ENCODE measurements around the gene ME3. TPM values are rescaled to one million over a fixed set of nuclear protein-coding genes. Genes with fewer than 3 reads are reported as not detected.
A peak's percentile ranks its signal among the peaks of the same experiment; 100 is the strongest.

The ME3 gene
- total and polyA plus RNA-seq, 2 experiments from 2014 or later: 3.5 to 17.2 TPM

DNA sequence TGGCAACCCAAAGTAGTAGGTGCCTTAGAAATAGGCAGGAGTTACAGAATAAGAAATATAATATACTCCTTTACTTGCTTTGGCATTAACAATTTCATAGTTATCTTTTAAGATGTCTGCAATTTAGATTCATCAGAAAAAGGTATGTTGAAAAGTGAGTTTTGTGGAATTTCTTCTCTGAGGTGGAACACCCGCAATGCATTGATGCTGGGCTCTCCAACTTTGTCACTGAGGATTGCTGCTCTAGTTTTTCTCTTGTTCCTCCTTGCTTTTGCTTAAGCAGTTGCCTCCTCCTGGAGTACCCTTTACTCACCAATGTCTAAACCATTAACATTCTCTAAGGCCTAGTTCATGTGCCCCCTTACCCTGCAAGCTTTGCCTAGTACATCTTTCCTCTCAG lies 14.1 kb upstream of the ME3 start:
- H3K27me3 ChIP-seq: no peaks in the 10 kb centered on the region
- DNase-seq (ENCODE audit: low read depth in 1 of 2, low spot score in 1 of 2): no peak
- no peak overlapping the region for H3K27ac ChIP-seq
- TF ChIP-seq, protein P1, sequence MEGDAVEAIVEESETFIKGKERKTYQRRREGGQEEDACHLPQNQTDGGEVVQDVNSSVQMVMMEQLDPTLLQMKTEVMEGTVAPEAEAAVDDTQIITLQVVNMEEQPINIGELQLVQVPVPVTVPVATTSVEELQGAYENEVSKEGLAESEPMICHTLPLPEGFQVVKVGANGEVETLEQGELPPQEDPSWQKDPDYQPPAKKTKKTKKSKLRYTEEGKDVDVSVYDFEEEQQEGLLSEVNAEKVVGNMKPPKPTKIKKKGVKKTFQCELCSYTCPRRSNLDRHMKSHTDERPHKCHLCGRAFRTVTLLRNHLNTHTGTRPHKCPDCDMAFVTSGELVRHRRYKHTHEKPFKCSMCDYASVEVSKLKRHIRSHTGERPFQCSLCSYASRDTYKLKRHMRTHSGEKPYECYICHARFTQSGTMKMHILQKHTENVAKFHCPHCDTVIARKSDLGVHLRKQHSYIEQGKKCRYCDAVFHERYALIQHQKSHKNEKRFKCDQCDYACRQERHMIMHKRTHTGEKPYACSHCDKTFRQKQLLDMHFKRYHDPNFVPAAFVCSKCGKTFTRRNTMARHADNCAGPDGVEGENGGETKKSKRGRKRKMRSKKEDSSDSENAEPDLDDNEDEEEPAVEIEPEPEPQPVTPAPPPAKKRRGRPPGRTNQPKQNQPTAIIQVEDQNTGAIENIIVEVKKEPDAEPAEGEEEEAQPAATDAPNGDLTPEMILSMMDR (IDR thresholded peaks at IDR 0.05; ENCODE audit: low read depth, low read length): no peak
- H3K9me3 ChIP-seq (ENCODE audit: low read depth): no peaks in the 10 kb centered on the region
- H3K36me3 ChIP-seq: no peaks in the 10 kb centered on the region
- H3K4me1 ChIP-seq (ENCODE audit: low read depth): no peaks in the 10 kb centered on the region
- no peak overlapping the region for H3K4me3 ChIP-seq

DNA sequence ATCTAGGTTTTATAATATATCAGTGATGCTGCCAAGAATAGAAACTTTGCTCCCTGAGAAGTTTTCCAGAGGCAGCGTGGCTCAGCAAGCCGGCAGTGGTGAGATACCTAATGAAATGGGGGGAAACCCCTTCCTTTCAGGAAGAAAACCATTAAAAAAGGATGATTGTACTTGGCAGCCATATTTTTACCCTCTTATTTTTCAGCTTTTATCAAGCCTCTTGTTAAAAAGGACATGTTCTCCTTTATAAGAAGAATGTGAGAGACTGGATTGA lies 9.0 kb upstream of the ME3 start:
- no peaks in the 10 kb centered on the region for H3K4me1 ChIP-seq (ENCODE audit: low read depth)
- TF ChIP-seq, protein P1 (IDR thresholded peaks at IDR 0.05; ENCODE audit: low read depth, low read length): no peak
- H3K4me3 ChIP-seq: no peak overlapping the region
- no peaks in the 10 kb centered on the region for H3K9me3 ChIP-seq (ENCODE audit: low read depth)
- no peak overlapping the region for H3K27ac ChIP-seq
- no peaks in the 10 kb centered on the region for H3K36me3 ChIP-seq
- peak in 1 of 2 donors; percentile 31 for DNase-seq (ENCODE audit: low read depth in 1 of 2, low spot score in 1 of 2)
- H3K27me3 ChIP-seq: no peaks in the 10 kb centered on the region

DNA sequence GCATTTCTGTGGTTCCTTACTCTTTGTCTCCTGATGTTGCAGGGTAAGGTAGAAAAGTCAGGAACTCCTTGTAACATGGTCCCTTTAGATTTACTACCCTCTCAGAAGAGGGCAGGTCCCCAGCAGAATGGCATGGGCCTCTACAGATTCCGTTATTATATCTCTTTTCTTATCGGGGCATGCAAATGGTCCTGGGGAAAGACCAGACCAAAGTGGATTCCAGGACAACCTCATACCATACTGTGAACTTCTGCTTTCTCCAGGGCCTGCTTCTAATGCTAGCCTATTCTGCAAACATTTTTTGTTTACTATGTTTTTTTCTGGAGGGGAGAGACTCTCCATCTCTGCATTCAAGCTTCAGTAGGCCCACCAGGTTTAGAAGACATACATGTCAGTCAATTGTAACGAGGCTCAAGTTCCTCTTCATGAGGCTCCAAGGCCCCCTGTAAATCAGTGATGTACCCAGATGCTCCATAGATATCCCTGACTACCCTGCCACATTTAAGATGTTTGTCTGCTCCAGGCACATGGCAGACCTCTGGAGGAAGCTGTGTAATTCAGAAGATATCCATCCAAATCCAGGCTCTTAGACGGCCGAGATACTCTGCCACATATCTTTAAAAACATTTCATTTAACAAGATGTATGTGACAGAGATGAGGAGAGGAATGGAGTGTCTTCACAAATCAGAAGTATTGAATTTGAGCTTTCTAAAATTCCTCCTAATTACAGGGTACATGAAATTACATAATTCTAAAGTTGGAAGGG lies 8.5 kb upstream of the ME3 start:
- Histone ChIP-seq H3K4me3 (no peak overlapping the region), H3K36me3 (no peaks in the 10 kb centered on the region), H3K4me1 (ENCODE audit: low read depth) (no peaks in the 10 kb centered on the region), H3K27me3 (no peaks in the 10 kb centered on the region), H3K27ac (no peak overlapping the region), H3K9me3 (ENCODE audit: low read depth) (no peaks in the 10 kb centered on the region)
- no peak for DNase-seq (ENCODE audit: low read depth in 1 of 2, low spot score in 1 of 2)
- TF ChIP-seq, protein P1 (IDR thresholded peaks at IDR 0.05; ENCODE audit: low read depth, low read length): no peak

DNA sequence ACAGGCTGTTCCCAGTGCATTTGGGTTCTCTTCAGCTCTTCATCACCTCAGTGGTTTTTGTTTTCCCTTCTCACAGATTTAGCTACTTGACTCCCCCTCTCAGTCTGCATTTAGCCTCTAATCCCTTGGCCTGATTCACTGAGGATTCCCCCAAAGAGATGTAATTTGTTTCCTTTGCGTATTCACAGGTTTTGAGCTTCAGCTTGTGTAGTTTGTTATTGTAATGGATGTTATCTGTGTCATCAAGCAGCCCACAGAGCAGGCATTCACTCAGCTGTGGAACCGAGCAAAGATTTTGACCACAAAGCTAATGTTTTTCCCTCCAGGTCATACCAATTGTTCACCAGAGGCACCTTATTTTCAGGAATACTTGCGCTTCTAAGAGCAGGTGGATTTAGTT lies 6.4 kb upstream of the ME3 start:
- Histone ChIP-seq H3K27ac (no peak overlapping the region), H3K4me3 (no peak overlapping the region), H3K27me3 (peaks cover 9% of the 10 kb centered on the region), H3K36me3 (no peaks in the 10 kb centered on the region), H3K4me1 (ENCODE audit: low read depth) (no peaks in the 10 kb centered on the region), H3K9me3 (ENCODE audit: low read depth) (no peaks in the 10 kb centered on the region)
- DNase-seq (ENCODE audit: low read depth in 1 of 2, low spot score in 1 of 2): no peak
- TF ChIP-seq, protein P1 (IDR thresholded peaks at IDR 0.05; ENCODE audit: low read depth, low read length): no peak

DNA sequence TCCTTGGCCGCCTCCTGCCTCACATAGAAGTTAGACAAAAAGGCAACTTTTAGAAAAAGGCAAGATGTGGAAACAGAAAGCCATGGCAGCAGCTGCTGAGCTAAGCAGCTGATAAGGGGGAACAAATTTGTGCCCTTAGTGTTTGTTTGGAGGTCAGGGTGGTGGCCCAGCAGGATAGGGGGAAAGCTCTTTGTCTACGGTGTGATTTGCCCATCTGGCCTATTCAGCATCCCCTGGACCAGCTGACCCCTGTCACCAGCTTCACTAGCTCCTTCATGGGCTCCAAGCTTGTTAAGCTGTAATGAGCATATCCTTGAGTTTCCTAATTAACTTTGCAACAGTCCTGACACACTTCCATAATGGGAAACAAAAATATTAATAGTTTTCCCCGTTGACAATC lies 5.9 kb upstream of the ME3 start:
- Histone ChIP-seq H3K4me1 (ENCODE audit: low read depth) (no peaks in the 10 kb centered on the region), H3K9me3 (ENCODE audit: low read depth) (no peaks in the 10 kb centered on the region), H3K36me3 (no peaks in the 10 kb centered on the region), H3K4me3 (no peak overlapping the region), H3K27ac (no peak overlapping the region), H3K27me3 (peaks cover 14% of the 10 kb centered on the region)
- TF ChIP-seq, protein P1 (IDR thresholded peaks at IDR 0.05; ENCODE audit: low read depth, low read length): no peak
- no peak for DNase-seq (ENCODE audit: low read depth in 1 of 2, low spot score in 1 of 2)

Measured in cardiac muscle cell (in vitro differentiated cells and primary cell).